BJ (cell line): ENCODE measurements around the gene CLSTN2. TPM values are rescaled to one million over a fixed set of nuclear protein-coding genes. Genes with fewer than 3 reads are reported as not detected.

Experiments used
- CTCF ChIA-PET: fragments of 350-600 bp; formaldehyde crosslinking; extraction: SDS; loops from one replicate; lab custom pipeline; 2021; ENCODE audit warnings: antibody characterized with exemption, inconsistent platforms; lab: Yijun Ruan, JAX
- POLR2A ChIA-PET: fragments of 300-600 bp; sonication (Branson Sonifier 250); formaldehyde crosslinking; extraction: SDS; loops from one replicate; lab custom pipeline; 2021; ENCODE audit warnings: antibody characterized with exemption; lab: Charles Lee
- DNase-seq: peaks from one replicate; pipeline ENCODE4 v3.0.0-alpha.2; 2011; ENCODE audit warnings: low read depth
- H3K27me3 ChIP-seq: 2 replicates; pipeline ENCODE4 v1.6.0; 2011; ENCODE audit warnings: low read length; ENCODE audit not compliant: control insufficient read depth, insufficient read depth
- H3K36me3 ChIP-seq: 2 replicates; pipeline ENCODE4 v1.5.1; 2011; ENCODE audit warnings: low read length; ENCODE audit not compliant: control insufficient read depth, insufficient read depth
- H3K4me3 ChIP-seq: 2 replicates; pipeline ENCODE4 v1.5.1; 2011; ENCODE audit warnings: low read depth, mild to moderate bottlenecking, control low read depth, low read length
- CTCF ChIP-seq: IDR thresholded peaks from 2 replicates; pipeline ENCODE4 v1.5.1; 2011; ENCODE audit warnings: low read depth, mild to moderate bottlenecking, control low read depth, inconsistent platforms, low read length, moderate library complexity; ENCODE audit not compliant: insufficient read depth
- polyA plus RNA-seq: library from polyadenylated mRNA; depleted of rRNA; stranded (reverse); fragments of >200 nt; gene quantifications from 2 replicates; pipeline ENCODE4 v1.2.3, GENCODE V29; 2011

CLSTN2 gene
- polyA plus RNA-seq, 1 experiment = 1.8 TPM

DNA sequence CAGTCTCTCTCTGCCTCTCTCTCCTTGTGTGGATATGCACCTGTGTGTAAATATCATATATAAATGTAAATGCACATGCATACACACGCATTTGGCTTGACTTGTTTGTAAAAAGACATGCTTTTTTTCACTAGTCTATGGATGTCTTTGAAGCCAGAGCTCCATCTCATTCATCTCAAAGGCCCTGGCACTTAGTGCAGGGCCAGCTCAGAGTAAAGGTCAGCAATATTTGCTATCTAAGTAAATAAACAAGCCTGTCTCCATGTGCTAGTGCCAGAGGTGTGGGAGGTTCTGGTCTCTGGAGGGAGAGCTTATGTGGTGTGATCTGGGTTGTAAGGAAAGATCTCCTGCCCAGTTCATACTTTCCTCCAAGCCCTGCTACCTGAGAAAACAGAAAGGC lies 5.6 kb downstream of the CLSTN2 start:
- Histone ChIP-seq H3K4me3 (no peak overlapping the region), H3K36me3 (no peaks in the 10 kb centered on the region), H3K27me3 (peaks cover 7% of the 10 kb centered on the region)
- no peak for DNase-seq
- ChIA-PET POLR2A (no interaction called here), CTCF (interaction anchor here (1.2 kb wide), 1 partner anchor 44 kb away, joined by 3 read pairs; no protein-coding TSS in a partner anchor)
- TF ChIP-seq CTCF = no peak

GRCh38 chr3:139941580-139941979 lies 6.6 kb downstream of the CLSTN2 start:
- ChIA-PET POLR2A (no interaction called here), CTCF (interaction anchor here (1.2 kb wide), 1 partner anchor 43 kb away, joined by 3 read pairs; no protein-coding TSS in a partner anchor)
- no peak for DNase-seq
- Histone ChIP-seq H3K36me3 (no peaks in the 10 kb centered on the region), H3K4me3 (no peak overlapping the region), H3K27me3 (no peaks in the 10 kb centered on the region)
- no peak for TF ChIP-seq CTCF

- TF ChIP-seq CTCF = no peak
- H3K36me3 ChIP-seq = no peaks in the 10 kb centered on the region
- ChIA-PET POLR2A (no interaction called here), CTCF (interaction anchor here (0.5 to 1.0 kb wide), 2 partner anchors 590 to 1024 kb away, joined by 3 to 5 read pairs; no protein-coding TSS in a partner anchor)
- no peaks in the 10 kb centered on the region for H3K27me3 ChIP-seq
- no peak for DNase-seq
- no peak overlapping the region for H3K4me3 ChIP-seq
Observed at GRCh38 chr3:139944256-139944910, 9.4 kb downstream of the CLSTN2 start.

GRCh38 chr3:139945386-139945785 lies 10.4 kb downstream of the CLSTN2 start:
- POLR2A ChIA-PET = no interaction called here
- Histone ChIP-seq H3K27me3 (no peaks in the 10 kb centered on the region), H3K4me3 (no peak overlapping the region), H3K36me3 (no peaks in the 10 kb centered on the region)
- CTCF ChIA-PET = no interaction called here
- no peak for DNase-seq
- TF ChIP-seq CTCF = no peak

DNA sequence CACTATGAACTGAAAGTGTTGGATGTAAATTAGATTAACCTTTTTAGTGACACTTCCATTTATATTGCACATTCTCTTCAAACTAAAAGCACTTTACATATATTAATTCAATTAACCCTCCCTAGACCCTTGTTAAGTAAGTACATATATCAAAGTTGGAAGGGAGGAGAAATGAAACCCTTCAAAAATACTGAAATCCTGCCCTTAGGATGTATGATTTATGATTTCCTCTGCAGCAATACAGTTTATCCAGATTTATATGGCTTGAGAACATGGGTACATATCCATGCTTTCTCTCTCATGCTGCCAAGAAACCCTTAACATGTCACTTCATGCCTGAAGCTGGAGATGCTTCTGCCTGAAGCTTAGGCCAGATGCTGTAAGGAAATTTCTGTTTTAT lies 11.0 kb downstream of the CLSTN2 start:
- Histone ChIP-seq H3K4me3 (no peak overlapping the region), H3K27me3 (no peaks in the 10 kb centered on the region), H3K36me3 (no peaks in the 10 kb centered on the region)
- CTCF ChIA-PET = interaction anchor here (0.7 to 1.7 kb wide), 2 partner anchors 8 to 233 kb away, joined by 3 to 8 read pairs; no protein-coding TSS in a partner anchor
- POLR2A ChIA-PET = no interaction called here
- no peak for DNase-seq
- TF ChIP-seq CTCF = no peak
